GM23338 (cell line): ENCODE measurements around the gene TCP11L2. TPM values are rescaled to one million over a fixed set of nuclear protein-coding genes. Genes with fewer than 3 reads are reported as not detected.

Experiments
- ATAC-seq: fragments of 200-7000 bp; cut with Tn5 transposase; 3 replicates; pipeline ENCODE4 v1.9.1; 2020
- DNase-seq: peaks from one replicate; pipeline ENCODE4 v3.0.0-alpha.2; 2015; ENCODE audit warnings: low spot score
- H2AFZ ChIP-seq: fragments of 200-600 bp; sonication (generic); 2 replicates; pipeline ENCODE4 v1.8.0; 2016; ENCODE audit warnings: antibody characterized with exemption, mild to moderate bottlenecking, moderate library complexity
- H3F3A ChIP-seq: fragments of 200-600 bp; sonication (generic); replicated peaks from 2 replicates; pipeline ENCODE4 v1.8.0; 2017; ENCODE audit warnings: antibody characterized with exemption, mixed run types, low read depth
- H3K27ac ChIP-seq: fragments of 200-600 bp; sonication (generic); 2 replicates; pipeline ENCODE4 v1.6.1; 2016; ENCODE audit warnings: low read depth
- H3K27me3 ChIP-seq: fragments of 200-600 bp; sonication (generic); 2 replicates; pipeline ENCODE4 v1.8.0; 2016; ENCODE audit warnings: mild to moderate bottlenecking, mixed run types, moderate library complexity; ENCODE audit not compliant: insufficient read depth
- H3K36me3 ChIP-seq: fragments of 200-600 bp; sonication (generic); 2 replicates; pipeline ENCODE4 v1.8.0; 2016; ENCODE audit warnings: mild to moderate bottlenecking; ENCODE audit not compliant: insufficient read depth
- H3K4me1 ChIP-seq: fragments of 200-600 bp; sonication (generic); 2 replicates; pipeline ENCODE4 v1.8.0; 2016; ENCODE audit warnings: mild to moderate bottlenecking, moderate library complexity; ENCODE audit not compliant: insufficient read depth
- H3K4me2 ChIP-seq: fragments of 200-600 bp; sonication (generic); 2 replicates; pipeline ENCODE4 v1.7.1; 2017; ENCODE audit warnings: mixed run types
- H3K4me3 ChIP-seq: fragments of 200-600 bp; sonication (generic); 2 replicates; pipeline ENCODE4 v1.6.1; 2016; ENCODE audit warnings: mixed run types
- H3K79me2 ChIP-seq: fragments of 200-600 bp; sonication (generic); replicated peaks from 2 replicates; pipeline ENCODE4 v1.8.0; 2017; ENCODE audit warnings: mild to moderate bottlenecking; ENCODE audit not compliant: insufficient read depth
- H3K9me2 ChIP-seq: fragments of 200-600 bp; sonication (generic); 2 replicates; pipeline ENCODE4 v1.8.0; 2017; ENCODE audit not compliant: insufficient read depth
- H4K20me1 ChIP-seq: fragments of 200-600 bp; sonication (generic); replicated peaks from 2 replicates; pipeline ENCODE4 v1.8.0; 2017; ENCODE audit warnings: mild to moderate bottlenecking; ENCODE audit not compliant: insufficient read depth
- H3K27ac Mint-ChIP-seq: 2 replicates; pipeline ENCODE4 v1.8.0; 2020; ENCODE audit warnings: inconsistent platforms, mild to moderate bottlenecking, moderate library complexity, mixed read lengths
- H3K27me3 Mint-ChIP-seq: 3 replicates; pipeline ENCODE4 v1.8.0; 2022; ENCODE audit warnings: low read depth, mild to moderate bottlenecking, moderate library complexity, mixed read lengths, inconsistent platforms; ENCODE audit not compliant: insufficient read depth, poor library complexity
- H3K36me3 Mint-ChIP-seq: 3 replicates; pipeline ENCODE4 v1.8.0; 2021; ENCODE audit warnings: low read depth, mild to moderate bottlenecking, inconsistent platforms, moderate library complexity, mixed read lengths
- H3K4me1 Mint-ChIP-seq: 3 replicates; pipeline ENCODE4 v1.8.0; 2020; ENCODE audit warnings: mild to moderate bottlenecking, inconsistent platforms, mixed read lengths
- H3K4me3 Mint-ChIP-seq: 3 replicates; pipeline ENCODE4 v1.8.0; 2021; ENCODE audit warnings: moderate library complexity, mild to moderate bottlenecking, inconsistent platforms, mixed read lengths
- H3K9me3 Mint-ChIP-seq: 3 replicates; pipeline ENCODE4 v1.8.0; 2020; ENCODE audit warnings: moderate library complexity, mild to moderate bottlenecking, inconsistent platforms, mixed read lengths
- CREB1 ChIP-seq: fragments of 250-450 bp; sonication (Bioruptor Pico); IDR thresholded peaks from 2 replicates; pipeline ENCODE4 v1.5.0; 2020; ENCODE audit warnings: low read depth, mild to moderate bottlenecking, moderate library complexity
- EZH2 ChIP-seq: fragments of 200-600 bp; sonication (generic); IDR thresholded peaks from one replicate; pipeline ENCODE4 v1.8.0; 2017; ENCODE audit warnings: antibody characterized with exemption, mild to moderate bottlenecking, low read depth; ENCODE audit not compliant: unreplicated experiment
- EZH2phosphoT487 ChIP-seq: fragments of 200-600 bp; sonication (generic); IDR thresholded peaks from one replicate; pipeline ENCODE4 v1.8.1; 2018; ENCODE audit warnings: antibody characterized with exemption; ENCODE audit not compliant: unreplicated experiment
- JUNB ChIP-seq: IDR thresholded peaks from one replicate; pipeline ENCODE4 v1.6.1; 2016; ENCODE audit warnings: antibody characterized with exemption; ENCODE audit not compliant: unreplicated experiment
- NANOG ChIP-seq: IDR thresholded peaks from 2 replicates; pipeline ENCODE4 v1.6.1; 2016; ENCODE audit warnings: antibody characterized with exemption, borderline replicate concordance
- POLR2AphosphoS5 ChIP-seq: IDR thresholded peaks from 2 replicates; pipeline ENCODE4 v1.6.1; 2016; ENCODE audit warnings: antibody characterized with exemption, low read depth
- REST ChIP-seq: IDR thresholded peaks from one replicate; pipeline ENCODE4 v1.6.1; 2018; ENCODE audit warnings: antibody characterized with exemption; ENCODE audit not compliant: unreplicated experiment
- STAT1 ChIP-seq: IDR thresholded peaks from one replicate; pipeline ENCODE4 v1.6.1; 2016; ENCODE audit warnings: antibody characterized with exemption; ENCODE audit not compliant: unreplicated experiment
- ZNF114 ChIP-seq: fragments of 250-450 bp; sonication (Bioruptor Pico); IDR thresholded peaks from 2 replicates; pipeline ENCODE4 v1.5.0; 2020; ENCODE audit warnings: mild to moderate bottlenecking, moderate library complexity
- ZNF331 ChIP-seq: fragments of 250-450 bp; sonication (Bioruptor Pico); IDR thresholded peaks from 2 replicates; pipeline ENCODE4 v1.5.0; 2020; ENCODE audit warnings: low read depth, mild to moderate bottlenecking, moderate library complexity
- polyA plus RNA-seq: library from polyadenylated mRNA; unstranded; fragments of >200 nt; fragmentation: Nextera tagmentation; extraction: Ambion mirVana; gene quantifications from 2 replicates; pipeline ENCODE4 v1.2.1, GENCODE V29; 2016
- total RNA-seq: library from RNA; depleted of rRNA; stranded (reverse); fragments of >200 nt; shearing (Covaris generic); gene quantifications from 2 replicates; pipeline ENCODE4 v1.2.3, GENCODE V29; 2014
- TF ChIP-seq, protein P1 (sequence below), 2 experiments: fragments of 200-600 bp in 1 of 2; sonication (generic) in 1 of 2; conservative IDR thresholded peaks; 2 replicates each; pipeline versions ENCODE4 v1.5.1 to v1.6.1; 2016 to 2017; ENCODE audit warnings: antibody characterized with exemption in 2 of 2, low read depth in 2 of 2, mild to moderate bottlenecking in 2 of 2, moderate library complexity in 1 of 2
- TF ChIP-seq, protein P2 (sequence below): IDR thresholded peaks from 2 replicates; pipeline ENCODE4 v1.6.1; 2016; ENCODE audit warnings: antibody characterized with exemption
- TF ChIP-seq, protein P3 (sequence below): fragments of 250-450 bp; sonication (Bioruptor Pico); IDR thresholded peaks from 2 replicates; pipeline ENCODE4 v1.5.0; 2020; ENCODE audit warnings: mild to moderate bottlenecking, moderate library complexity

The TCP11L2 gene
- total and polyA plus RNA-seq, 2 experiments from 2014 or later = 1.4 to 4.4 TPM

DNA sequence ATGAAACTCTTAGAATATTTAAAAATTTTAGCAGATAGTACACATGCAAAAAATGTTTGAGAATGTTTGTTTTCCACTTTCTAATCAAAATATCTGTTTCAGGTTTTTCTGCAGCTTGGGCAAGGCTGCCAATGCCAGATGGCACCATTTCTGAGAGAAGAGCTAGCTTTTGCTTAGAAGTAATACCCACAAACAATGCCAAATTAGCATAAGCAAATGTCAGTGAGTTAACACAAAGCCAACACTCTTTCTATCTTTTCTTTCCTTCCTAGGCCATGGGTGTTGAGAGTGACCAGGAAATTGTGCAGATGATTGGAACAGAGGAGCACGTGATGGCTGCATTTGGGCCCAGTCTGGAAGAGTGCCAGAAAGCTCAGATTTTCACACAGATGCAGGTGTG is 90.2 kb downstream of the TCP11L2 start:
- Mint-ChIP-seq H3K27me3 (peaks cover 3% of the 10 kb centered on the region), H3K4me3 (no peak overlapping the region), H3K27ac (peak overlapping the region; percentile 14; the same call in 1 of the 2 replicates), H3K36me3 (peaks cover 46% of the 10 kb centered on the region), H3K4me1 (peaks cover 1% of the 10 kb centered on the region; the same call in 2 of the 3 replicates), H3K9me3 (peaks cover 17% of the 10 kb centered on the region)
- Histone ChIP-seq H3K36me3 (peaks cover 21% of the 10 kb centered on the region), H3K4me3 (no peak overlapping the region), H3K79me2 (no peaks in the 10 kb centered on the region), H3K4me1 (peaks cover 7% of the 10 kb centered on the region; the same call in 1 of the 2 replicates), H3K4me2 (no peak overlapping the region), H4K20me1 (no peaks in the 10 kb centered on the region), H3K9me2 (no peaks in the 10 kb centered on the region), H2AFZ (no peak overlapping the region), H3K27ac (no peak overlapping the region), H3K27me3 (no peaks in the 10 kb centered on the region), H3F3A (no peaks in the 10 kb centered on the region)
- TF ChIP-seq ZNF114 (no peak), EZH2 (no peak), NANOG (no peak), CREB1 (CRISPR knock-in tag) (no peak), STAT1 (no peak), POLR2AphosphoS5 (no peak), JUNB (no peak), REST (no peak), ZNF331 (CRISPR knock-in tag) (no peak), EZH2phosphoT487 (no peak)
- TF ChIP-seq, protein P1, sequence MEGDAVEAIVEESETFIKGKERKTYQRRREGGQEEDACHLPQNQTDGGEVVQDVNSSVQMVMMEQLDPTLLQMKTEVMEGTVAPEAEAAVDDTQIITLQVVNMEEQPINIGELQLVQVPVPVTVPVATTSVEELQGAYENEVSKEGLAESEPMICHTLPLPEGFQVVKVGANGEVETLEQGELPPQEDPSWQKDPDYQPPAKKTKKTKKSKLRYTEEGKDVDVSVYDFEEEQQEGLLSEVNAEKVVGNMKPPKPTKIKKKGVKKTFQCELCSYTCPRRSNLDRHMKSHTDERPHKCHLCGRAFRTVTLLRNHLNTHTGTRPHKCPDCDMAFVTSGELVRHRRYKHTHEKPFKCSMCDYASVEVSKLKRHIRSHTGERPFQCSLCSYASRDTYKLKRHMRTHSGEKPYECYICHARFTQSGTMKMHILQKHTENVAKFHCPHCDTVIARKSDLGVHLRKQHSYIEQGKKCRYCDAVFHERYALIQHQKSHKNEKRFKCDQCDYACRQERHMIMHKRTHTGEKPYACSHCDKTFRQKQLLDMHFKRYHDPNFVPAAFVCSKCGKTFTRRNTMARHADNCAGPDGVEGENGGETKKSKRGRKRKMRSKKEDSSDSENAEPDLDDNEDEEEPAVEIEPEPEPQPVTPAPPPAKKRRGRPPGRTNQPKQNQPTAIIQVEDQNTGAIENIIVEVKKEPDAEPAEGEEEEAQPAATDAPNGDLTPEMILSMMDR (conservative IDR thresholded peaks at IDR 0.05; ENCODE audit: low read depth in 2 of 2) = no peak
- TF ChIP-seq, protein P2, sequence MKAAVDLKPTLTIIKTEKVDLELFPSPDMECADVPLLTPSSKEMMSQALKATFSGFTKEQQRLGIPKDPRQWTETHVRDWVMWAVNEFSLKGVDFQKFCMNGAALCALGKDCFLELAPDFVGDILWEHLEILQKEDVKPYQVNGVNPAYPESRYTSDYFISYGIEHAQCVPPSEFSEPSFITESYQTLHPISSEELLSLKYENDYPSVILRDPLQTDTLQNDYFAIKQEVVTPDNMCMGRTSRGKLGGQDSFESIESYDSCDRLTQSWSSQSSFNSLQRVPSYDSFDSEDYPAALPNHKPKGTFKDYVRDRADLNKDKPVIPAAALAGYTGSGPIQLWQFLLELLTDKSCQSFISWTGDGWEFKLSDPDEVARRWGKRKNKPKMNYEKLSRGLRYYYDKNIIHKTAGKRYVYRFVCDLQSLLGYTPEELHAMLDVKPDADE = no peak
- TF ChIP-seq, protein P3, sequence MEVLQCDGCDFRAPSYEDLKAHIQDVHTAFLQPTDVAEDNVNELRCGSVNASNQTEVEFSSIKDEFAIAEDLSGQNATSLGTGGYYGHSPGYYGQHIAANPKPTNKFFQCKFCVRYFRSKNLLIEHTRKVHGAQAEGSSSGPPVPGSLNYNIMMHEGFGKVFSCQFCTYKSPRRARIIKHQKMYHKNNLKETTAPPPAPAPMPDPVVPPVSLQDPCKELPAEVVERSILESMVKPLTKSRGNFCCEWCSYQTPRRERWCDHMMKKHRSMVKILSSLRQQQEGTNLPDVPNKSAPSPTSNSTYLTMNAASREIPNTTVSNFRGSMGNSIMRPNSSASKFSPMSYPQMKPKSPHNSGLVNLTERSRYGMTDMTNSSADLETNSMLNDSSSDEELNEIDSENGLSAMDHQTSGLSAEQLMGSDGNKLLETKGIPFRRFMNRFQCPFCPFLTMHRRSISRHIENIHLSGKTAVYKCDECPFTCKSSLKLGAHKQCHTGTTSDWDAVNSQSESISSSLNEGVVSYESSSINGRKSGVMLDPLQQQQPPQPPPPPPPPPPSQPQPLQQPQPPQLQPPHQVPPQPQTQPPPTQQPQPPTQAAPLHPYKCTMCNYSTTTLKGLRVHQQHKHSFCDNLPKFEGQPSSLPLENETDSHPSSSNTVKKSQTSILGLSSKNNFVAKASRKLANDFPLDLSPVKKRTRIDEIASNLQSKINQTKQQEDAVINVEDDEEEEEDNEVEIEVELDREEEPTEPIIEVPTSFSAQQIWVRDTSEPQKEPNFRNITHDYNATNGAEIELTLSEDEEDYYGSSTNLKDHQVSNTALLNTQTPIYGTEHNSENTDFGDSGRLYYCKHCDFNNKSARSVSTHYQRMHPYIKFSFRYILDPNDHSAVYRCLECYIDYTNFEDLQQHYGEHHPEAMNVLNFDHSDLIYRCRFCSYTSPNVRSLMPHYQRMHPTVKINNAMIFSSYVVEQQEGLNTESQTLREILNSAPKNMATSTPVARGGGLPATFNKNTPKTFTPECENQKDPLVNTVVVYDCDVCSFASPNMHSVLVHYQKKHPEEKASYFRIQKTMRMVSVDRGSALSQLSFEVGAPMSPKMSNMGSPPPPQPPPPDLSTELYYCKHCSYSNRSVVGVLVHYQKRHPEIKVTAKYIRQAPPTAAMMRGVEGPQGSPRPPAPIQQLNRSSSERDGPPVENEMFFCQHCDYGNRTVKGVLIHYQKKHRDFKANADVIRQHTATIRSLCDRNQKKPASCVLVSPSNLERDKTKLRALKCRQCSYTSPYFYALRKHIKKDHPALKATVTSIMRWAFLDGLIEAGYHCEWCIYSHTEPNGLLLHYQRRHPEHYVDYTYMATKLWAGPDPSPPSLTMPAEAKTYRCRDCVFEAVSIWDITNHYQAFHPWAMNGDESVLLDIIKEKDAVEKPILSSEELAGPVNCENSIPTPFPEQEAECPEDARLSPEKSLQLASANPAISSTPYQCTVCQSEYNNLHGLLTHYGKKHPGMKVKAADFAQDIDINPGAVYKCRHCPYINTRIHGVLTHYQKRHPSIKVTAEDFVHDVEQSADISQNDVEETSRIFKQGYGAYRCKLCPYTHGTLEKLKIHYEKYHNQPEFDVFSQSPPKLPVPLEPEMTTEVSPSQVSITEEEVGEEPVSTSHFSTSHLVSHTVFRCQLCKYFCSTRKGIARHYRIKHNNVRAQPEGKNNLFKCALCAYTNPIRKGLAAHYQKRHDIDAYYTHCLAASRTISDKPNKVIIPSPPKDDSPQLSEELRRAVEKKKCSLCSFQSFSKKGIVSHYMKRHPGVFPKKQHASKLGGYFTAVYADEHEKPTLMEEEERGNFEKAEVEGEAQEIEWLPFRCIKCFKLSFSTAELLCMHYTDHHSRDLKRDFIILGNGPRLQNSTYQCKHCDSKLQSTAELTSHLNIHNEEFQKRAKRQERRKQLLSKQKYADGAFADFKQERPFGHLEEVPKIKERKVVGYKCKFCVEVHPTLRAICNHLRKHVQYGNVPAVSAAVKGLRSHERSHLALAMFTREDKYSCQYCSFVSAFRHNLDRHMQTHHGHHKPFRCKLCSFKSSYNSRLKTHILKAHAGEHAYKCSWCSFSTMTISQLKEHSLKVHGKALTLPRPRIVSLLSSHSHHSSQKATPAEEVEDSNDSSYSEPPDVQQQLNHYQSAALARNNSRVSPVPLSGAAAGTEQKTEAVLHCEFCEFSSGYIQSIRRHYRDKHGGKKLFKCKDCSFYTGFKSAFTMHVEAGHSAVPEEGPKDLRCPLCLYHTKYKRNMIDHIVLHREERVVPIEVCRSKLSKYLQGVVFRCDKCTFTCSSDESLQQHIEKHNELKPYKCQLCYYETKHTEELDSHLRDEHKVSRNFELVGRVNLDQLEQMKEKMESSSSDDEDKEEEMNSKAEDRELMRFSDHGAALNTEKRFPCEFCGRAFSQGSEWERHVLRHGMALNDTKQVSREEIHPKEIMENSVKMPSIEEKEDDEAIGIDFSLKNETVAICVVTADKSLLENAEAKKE (CRISPR knock-in tag) = no peak
- ATAC-seq (no peak), DNase-seq (no peak)
